CD4-positive, alpha-beta T cell treated with Interleukin-2 at 100 ng/mL for 4 hours (primary cell): ENCODE results near the gene RTF1.

Experiments used
- DNase-seq: peaks from one replicate; pipeline ENCODE4 v3.0.0-alpha.2; 2020; ENCODE audit warnings: low spot score

The RTF1 gene

DNA sequence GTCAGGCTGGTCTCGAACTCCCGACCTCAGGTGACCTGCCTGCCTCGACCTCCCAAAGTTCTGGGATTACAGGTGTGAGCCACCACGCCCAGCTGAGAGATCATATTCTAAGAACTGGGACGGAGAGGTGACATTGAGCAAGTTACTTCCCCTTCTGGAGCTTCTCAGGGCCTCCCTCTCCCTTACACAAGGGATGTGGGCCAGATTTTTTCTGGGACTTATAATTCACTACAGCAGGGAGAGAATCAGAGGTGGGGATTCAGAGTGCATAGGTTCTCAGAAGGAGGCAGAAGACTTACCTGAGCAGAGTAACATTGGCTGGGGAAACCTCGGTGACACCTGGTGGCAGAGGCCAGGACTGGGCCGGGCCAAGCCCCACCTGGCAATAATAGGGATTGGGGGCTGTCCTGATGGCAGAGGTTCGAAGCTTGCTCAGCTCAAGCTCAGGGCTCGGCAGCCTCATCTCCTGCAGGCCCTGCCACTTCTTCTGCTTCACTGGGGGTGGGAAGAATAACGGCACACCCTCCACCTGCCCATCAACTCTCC, 90.0 kb downstream of the RTF1 start:
- DNase-seq = no peak

DNA sequence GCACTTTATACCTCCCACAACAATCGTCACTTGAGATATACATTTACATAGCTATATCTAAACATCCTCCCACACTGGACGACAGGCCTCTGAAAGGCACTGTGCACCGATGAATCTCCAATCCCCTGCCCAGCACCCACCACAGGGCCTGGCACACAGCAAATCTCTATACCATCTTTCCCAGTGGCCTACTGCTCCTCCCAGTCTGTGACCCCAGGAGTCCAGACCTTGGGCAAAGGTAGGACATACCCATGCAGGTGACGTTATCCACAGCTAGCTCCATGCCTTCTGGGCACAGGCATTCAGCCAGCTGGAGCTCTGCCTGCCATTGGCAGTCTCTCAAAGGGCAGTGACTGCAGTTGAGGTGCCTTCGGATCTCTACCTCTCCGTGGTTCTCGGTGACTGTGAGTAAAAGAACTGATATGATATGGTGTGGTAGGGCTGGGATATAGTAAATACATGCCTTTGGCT, 91.0 kb downstream of the RTF1 start:
- DNase-seq = no peak

DNA sequence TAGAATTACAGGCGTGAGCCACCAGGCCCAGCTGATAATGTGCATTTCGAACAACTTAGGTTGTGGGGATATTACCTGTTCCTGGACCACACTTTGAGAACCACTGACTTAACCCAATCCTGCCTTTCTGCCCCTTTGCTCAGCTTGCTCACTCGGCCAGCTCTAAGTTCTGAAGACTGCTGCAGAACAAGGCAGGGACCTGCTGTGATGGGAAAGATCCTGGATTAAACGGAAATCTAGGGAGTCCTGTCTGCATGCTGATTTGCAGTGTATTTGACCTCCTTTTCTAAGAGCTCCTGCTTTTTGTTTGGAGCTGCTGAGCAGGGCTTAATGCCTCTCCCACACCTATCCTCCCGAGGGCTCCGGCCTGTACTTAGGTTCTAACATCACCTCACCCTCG, 93.8 kb downstream of the RTF1 start:
- DNase-seq = no peak

DNA sequence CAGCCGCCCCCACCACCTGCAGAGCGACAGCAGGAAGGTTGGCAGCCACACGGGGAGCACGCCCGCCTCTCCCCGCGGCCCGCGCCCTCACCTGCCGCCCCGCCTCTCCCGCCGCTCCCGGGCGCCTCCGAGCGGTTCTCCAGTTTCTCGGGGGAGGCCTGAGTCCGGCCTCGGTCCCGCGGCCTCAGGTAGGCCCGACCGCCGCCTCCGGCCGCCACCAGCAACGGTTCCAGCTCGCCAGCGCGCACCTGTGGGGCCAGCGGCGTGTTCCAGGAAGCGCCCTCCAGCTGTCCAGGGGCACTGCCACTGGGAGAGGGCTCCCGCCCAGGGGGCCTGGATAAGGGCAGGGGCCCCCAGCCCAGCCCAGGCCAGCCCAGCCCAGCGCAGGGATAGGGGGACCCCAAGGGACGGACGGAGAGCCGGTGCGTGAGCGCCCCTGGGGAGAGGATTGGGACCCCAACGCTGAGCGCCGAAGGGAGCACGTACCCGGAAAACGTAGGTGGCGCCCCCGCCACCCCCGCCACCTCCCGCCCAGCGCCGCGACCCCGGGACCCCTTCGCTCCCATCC, 94.5 kb downstream of the RTF1 start:
- DNase-seq = no peak

DNA sequence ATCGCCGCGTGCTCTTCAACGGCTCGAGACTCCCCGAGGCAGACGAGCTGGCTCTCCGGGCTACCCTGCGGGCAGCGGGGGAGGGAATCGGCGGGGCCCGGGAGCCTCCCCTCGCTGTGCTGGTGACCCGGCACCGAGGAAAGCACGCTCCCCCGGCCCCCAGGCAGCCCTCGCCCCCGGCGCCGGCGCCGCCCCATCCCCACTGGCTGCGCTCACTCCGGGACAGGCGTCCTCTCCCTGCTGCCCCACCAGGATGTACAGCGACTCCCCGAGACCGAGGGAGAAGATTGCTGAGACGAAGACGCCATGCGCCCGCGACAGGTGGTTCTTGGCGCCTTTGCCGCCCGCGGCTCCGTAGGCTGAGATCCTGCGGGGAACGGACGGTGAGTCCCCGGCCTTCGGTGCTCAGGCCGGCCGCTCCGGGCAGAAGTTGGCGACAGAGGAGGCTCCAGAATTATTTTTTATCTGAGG, 95.0 kb downstream of the RTF1 start:
- DNase-seq = no peak

DNA sequence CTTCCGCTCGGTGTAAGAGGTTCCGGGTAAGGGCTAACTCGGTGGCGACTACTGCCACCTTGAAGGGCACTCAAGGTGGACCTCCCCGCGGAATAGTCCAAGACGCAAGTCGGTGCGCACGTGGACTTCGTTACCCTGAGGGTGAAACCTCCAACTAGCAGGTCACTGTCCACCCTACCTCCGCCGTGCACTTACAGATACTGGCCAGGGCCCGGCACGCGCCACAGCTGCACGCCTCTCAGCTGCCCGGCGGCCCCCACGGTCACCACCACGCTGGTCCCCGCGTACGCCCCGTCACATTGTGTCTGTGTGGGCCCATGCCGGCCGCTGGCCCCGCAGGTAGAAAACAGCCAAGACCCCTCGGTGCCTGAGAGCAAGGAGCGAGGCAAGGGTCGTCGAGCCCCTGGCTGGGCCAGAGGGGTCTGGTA, 95.6 kb downstream of the RTF1 start:
- DNase-seq = no peak

DNA sequence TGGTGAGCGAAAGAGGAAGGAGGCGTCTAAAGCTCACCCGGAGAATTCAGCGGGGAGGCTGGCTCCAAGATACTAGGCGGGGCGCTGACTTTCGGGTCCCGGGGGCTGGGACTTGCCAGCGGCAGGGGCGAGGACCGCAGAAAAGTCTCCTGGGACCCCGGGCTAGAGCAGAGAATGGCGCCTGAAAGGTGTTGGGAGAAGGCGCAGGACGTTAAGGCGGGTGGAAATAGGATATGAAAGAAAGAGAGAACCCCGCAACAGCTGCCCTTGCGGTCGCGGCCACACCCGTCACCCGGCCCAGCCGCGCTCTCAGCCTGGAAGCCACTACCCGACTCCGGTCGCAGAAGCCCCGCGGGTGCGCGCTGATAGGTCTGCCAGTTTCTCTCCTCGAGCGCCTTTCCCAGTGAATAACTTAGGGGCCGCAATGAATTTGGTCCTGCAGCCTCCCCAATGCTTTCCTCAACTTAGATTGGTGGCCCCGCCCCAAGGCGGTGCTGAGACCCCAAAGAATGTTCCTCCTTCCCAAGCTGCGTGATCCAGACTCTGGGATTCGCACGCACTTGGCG, 96.1 kb downstream of the RTF1 start:
- DNase-seq = peak; percentile 19

DNA sequence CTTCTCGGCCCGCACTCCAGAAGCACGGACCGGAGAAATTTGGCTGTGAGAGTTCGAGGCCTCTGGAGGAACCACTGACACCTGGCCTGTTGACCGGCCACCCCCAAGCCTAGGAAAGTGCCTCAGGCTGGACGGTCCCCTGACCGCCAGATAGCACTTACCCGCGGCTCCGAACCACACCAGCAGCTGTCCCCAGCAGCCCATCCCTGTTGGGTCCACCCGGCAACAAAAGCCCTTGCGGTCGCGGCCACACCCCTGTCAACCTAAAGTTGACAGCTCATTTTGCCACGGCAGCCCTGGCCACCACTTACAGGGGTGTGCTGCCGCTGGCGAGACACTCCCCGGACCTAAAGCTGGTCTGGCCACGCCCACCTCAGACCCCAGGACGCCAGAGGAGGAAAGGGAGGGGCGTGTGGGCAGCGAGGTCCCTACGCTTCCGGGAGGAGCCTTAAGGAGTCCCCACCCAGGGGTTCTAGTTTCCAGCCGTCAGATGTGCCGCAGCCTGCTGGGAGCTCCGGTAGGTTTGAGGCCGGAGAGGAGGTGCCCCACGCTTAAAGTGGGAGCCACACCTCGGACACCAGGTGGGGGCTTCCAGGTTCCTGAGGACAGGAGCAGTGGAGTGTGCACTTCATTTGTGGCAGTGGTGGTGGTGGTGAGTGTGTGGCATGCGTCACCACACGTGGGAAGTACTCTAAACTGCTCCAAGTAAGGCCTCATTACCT, 96.8 kb downstream of the RTF1 start, which contains the start of gene LTK:
LTK (minus strand) TSS at position 322 of the 722 bp plus-strand sequence; CDS start at position 204, 118 bp downstream.
- DNase-seq = peak; percentile 15

DNA sequence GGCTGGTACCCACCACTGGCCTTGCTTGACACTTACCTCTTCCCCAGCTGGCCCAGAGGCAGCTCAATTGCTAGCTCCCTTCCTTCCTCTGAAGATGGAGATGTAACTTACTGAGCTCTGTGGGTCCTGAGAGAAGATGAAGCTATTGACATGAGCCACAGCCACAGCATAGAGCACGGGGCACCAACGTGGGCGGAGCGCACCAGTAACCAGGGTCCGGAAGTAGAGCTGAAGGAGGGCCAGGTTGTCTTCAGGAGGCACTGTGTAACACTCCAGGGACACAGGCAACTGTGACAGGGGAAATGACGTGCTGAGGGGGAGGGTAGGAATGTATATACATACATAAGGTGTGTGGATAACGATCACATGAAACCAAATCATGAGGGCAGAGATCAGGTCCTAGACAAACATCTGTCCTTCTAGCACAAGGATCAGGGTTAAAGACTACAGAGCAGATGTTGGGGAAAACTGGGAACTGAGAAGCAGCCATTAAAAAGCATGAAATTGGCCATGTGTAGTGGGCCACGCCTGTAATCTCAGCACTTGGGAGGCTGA, 101.1 kb downstream of the RTF1 start:
- no peak for DNase-seq

DNA sequence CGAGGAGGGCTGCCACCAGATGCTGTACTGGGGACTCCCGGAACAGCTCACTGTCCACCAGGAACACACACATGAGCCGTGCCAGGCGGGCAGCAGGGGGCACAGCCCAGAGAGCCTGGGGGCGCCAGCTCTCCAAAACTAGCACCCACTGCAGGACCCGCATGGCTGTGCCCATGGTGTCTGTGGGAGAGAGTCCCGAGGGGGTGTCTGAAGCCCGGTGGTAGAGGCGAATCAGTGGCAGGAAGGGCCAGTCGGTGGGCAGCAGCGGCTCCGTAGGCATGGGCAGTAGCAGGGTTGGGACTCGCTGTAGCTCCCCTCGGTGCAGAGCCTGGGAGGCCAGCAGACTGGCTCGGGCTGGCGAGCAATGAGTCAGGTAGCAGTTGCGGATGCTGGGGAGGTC, 103.7 kb downstream of the RTF1 start:
- DNase-seq = no peak

DNA sequence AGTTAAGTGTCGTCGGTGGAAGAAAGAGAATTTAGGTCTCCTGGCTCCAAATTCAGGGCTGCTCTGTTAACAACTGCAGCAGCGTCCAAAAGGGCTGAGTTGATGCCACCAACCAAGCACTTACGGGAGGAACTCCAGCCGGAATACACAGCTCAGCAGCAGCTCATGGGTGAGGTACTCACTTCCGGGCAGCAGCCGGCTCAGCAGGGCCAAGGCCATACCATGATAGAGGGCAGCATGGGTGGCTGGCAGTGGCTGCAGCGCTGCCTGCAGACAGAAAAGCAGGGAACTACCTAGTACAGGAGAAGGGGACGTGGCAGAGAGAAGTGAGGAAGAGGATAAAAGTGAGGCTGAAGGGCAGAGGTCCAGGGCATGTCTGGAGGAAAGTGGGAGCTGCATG, 104.7 kb downstream of the RTF1 start:
- no peak for DNase-seq

DNA sequence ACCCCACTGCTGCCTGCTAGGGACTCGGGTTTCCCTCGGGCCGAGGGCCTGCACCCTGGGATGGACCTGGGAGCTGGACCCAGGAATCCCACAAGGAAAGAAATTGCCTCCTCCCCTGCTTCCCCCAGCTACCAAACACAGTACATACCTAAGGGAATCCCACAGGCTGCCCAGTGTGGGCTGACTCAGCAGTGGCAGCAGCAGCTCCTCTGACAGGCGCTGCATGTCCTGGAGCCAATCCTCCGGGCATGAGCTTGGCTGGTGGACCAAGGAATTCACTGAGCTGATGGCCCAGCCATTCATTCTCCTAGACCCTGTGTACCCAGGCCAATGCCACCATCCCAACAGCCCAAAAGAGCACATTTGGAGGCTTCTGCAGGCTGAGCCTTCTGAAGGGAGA, 106.2 kb downstream of the RTF1 start:
- DNase-seq = no peak

DNA sequence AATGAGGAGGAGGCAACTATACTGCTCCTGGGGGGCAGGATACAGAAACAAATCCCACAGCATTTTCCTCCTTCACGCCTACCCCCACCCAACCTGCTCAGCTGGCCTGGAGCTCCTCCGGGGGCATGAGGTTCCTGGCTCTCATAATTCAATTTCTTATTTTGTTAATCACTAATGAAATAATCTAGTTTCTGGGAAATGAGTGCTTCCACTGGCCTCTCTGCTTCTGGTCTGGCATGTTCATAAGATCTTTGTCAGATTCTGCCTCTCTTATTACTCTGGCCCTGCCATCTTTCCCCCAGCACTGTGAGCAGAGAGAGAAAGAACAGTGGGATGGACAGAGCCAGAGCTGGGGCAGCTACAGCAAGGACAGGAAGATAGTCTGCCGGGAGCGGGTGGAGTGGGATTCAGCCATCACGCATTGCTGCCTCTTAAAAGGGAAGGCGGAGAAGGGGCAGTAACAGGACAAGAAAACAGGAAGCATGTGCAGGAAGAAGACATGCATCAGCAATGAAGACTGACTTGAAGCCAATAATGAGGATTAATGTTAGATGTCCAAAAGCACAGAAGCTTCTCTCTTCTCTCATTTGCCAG, 113.6 kb downstream of the RTF1 start:
- DNase-seq = no peak
